PC-3 (cell line): ENCODE measurements around the gene KLHL15. TPM values are rescaled to one million over a fixed set of nuclear protein-coding genes. Genes with fewer than 3 reads are reported as not detected.
A peak's percentile ranks its signal among the peaks of the same experiment; 100 is the strongest.

Experiments
- ATAC-seq: fragments of 200-7000 bp; cut with Tn5 transposase; 2 replicates; pipeline ENCODE4 v1.9.1; 2020; ENCODE audit warnings: mild to moderate bottlenecking, moderate library complexity
- Bru-seq: library from RNA; stranded (reverse); fragments of 400-500 nt; gene quantifications from one replicate; lab custom pipeline; 2021; lab: Mats Ljungman, UMichigan
- BruChase-seq, 2 experiments: library from RNA; stranded (reverse); fragments of 400-500 nt; gene quantifications; one replicate each; lab custom pipeline; 2021; lab: Mats Ljungman, UMichigan
- BruUV-seq: library from RNA; stranded (reverse); fragments of 400-500 nt; replicated peaks from 2 replicates; lab custom pipeline; 2021; lab: Mats Ljungman, UMichigan
- CTCF ChIA-PET: fragments of 300-600 bp; sonication (Branson Sonifier 250); formaldehyde crosslinking; loops from one replicate; lab custom pipeline; 2022; ENCODE audit warnings: antibody characterized with exemption; lab: Charles Lee
- POLR2A ChIA-PET: fragments of 300-600 bp; sonication (Branson Sonifier 250); formaldehyde crosslinking; loops from one replicate; lab custom pipeline; 2022; ENCODE audit warnings: antibody characterized with exemption; ENCODE audit not compliant: unreplicated experiment; lab: Charles Lee
- DNase-seq: peaks from one replicate; pipeline ENCODE4 v3.0.0-alpha.2; 2015
- H2AFZ ChIP-seq: fragments of 300-600 bp; sonication (generic); 2 replicates; pipeline ENCODE4 v1.6.0; 2016; ENCODE audit warnings: antibody characterized with exemption, low read length
- H3F3A ChIP-seq: fragments of 300-600 bp; sonication (generic); one replicate; pipeline ENCODE4 v1.6.0; 2017; ENCODE audit warnings: antibody characterized with exemption, low read length, control low read depth, mild to moderate bottlenecking; ENCODE audit not compliant: unreplicated experiment
- H3K27ac ChIP-seq: fragments of 300-600 bp; sonication (generic); 2 replicates; pipeline ENCODE4 v1.5.1; 2016; ENCODE audit warnings: mild to moderate bottlenecking, low read length
- H3K27me3 ChIP-seq: fragments of 300-600 bp; sonication (generic); 2 replicates; pipeline ENCODE4 v1.6.1; 2016; ENCODE audit warnings: low read length, mixed read lengths
- H3K36me3 ChIP-seq: fragments of 300-600 bp; sonication (generic); 2 replicates; pipeline ENCODE4 v1.6.1; 2016; ENCODE audit warnings: low read depth, mixed run types, low read length, mixed read lengths
- H3K4me1 ChIP-seq: fragments of 300-600 bp; sonication (generic); 2 replicates; pipeline ENCODE4 v1.5.1; 2016; ENCODE audit warnings: low read length; ENCODE audit not compliant: insufficient read depth
- H3K4me2 ChIP-seq: fragments of 300-600 bp; sonication (generic); 2 replicates; pipeline ENCODE4 v1.6.0; 2016; ENCODE audit warnings: low read length
- H3K4me3 ChIP-seq: fragments of 300-600 bp; sonication (generic); 2 replicates; pipeline ENCODE4 v1.5.1; 2016; ENCODE audit warnings: mild to moderate bottlenecking, low read length, mixed read lengths
- H3K79me2 ChIP-seq: fragments of 300-600 bp; sonication (generic); 2 replicates; pipeline ENCODE4 v1.6.1; 2017; ENCODE audit warnings: low read length, mixed read lengths
- H3K9ac ChIP-seq: fragments of 300-600 bp; sonication (generic); 2 replicates; pipeline ENCODE4 v1.6.0; 2016; ENCODE audit warnings: mild to moderate bottlenecking, low read length
- H3K9me2 ChIP-seq: fragments of 300-600 bp; sonication (generic); replicated peaks from 2 replicates; pipeline ENCODE4 v1.6.1; 2016; ENCODE audit warnings: mixed run types, low read length, mixed read lengths
- H3K9me3 ChIP-seq: fragments of 300-600 bp; sonication (generic); 2 replicates; pipeline ENCODE4 v1.6.1; 2016; ENCODE audit warnings: low read length, mixed read lengths
- H4K20me1 ChIP-seq: fragments of 300-600 bp; sonication (generic); 2 replicates; pipeline ENCODE4 v1.6.1; 2016; ENCODE audit warnings: low read length, mixed read lengths
- EZH2 ChIP-seq: fragments of 300-600 bp; sonication (generic); IDR thresholded peaks from one replicate; pipeline ENCODE4 v1.6.1; 2017; ENCODE audit warnings: antibody characterized with exemption, mild to moderate bottlenecking, low read length; ENCODE audit not compliant: unreplicated experiment
- EZH2phosphoT487 ChIP-seq: fragments of 300-600 bp; sonication (generic); IDR thresholded peaks from 2 replicates; pipeline ENCODE4 v1.6.1; 2018; ENCODE audit warnings: mild to moderate bottlenecking, antibody characterized with exemption, low read length, borderline replicate concordance
- intact Hi-C: fragments of 100-400 bp; cut with micrococcal nuclease; formaldehyde crosslinking; loops from 2 replicates; pipeline ENCODE4 v1.9.0; 2023
- long read RNA-seq: library from polyadenylated mRNA; unstranded; transcript quantifications from one replicate; pipeline ENCODE4 v2.0.0, GENCODE V29; 2021; ENCODE audit not compliant: unreplicated experiment
- total RNA-seq: library from RNA; depleted of rRNA; stranded (reverse); fragments of >200 nt; gene quantifications from 2 replicates; pipeline ENCODE4 v1.2.3, GENCODE V29; 2014; rRNA removed
- TF ChIP-seq, protein P1 (sequence below): fragments of 300-600 bp; sonication (generic); conservative IDR thresholded peaks from 2 replicates; pipeline ENCODE4 v1.5.1; 2017; ENCODE audit warnings: antibody characterized with exemption, low read depth, mild to moderate bottlenecking, low read length

KLHL15 gene
- 7.3 and 8.5 TPM in 2 replicates for total RNA-seq
- percentile 57 among the genes with signal in this experiment for Bru-seq, nascent RNA
- percentile 73 among the genes with signal in this experiment for BruChase-seq, experiment 1, labeled RNA remaining after a 6-hour chase
- BruChase-seq, experiment 2, labeled RNA remaining after a 2-hour chase: percentile 67 among the genes with signal in this experiment
- long read RNA-seq, partial matches to known transcripts: 3 of 5 reads
- long read RNA-seq, other reads (novel, unspliced or antisense): 2 of 5 reads

GRCh38 chrX:24027086-24027485, at the start of gene KLHL15:
KLHL15 (minus strand) TSS chrX:24027186; CDS start chrX:24006693, 20,493 bp downstream.
- intact Hi-C loops: loop anchor here (10.0 kb wide), 1 partner anchor 92 kb away; no protein-coding TSS in a partner anchor

GRCh38 chrX:24069877-24070276, 42.9 kb upstream of the KLHL15 start:
- H3K9me2 ChIP-seq: no peaks in the 10 kb centered on the region
- CTCF ChIA-PET: no interaction called here
- intact Hi-C loops: no loop called here
- H3K4me2 ChIP-seq: no peak overlapping the region
- no peak overlapping the region for H3K4me3 ChIP-seq
- H3K27ac ChIP-seq: no peak overlapping the region
- no peak overlapping the region for H2AFZ ChIP-seq
- DNase-seq: no peak
- peaks cover 4% of the 10 kb centered on the region for H3F3A ChIP-seq
- H3K27me3 ChIP-seq: no peaks in the 10 kb centered on the region
- TF ChIP-seq, protein P1, sequence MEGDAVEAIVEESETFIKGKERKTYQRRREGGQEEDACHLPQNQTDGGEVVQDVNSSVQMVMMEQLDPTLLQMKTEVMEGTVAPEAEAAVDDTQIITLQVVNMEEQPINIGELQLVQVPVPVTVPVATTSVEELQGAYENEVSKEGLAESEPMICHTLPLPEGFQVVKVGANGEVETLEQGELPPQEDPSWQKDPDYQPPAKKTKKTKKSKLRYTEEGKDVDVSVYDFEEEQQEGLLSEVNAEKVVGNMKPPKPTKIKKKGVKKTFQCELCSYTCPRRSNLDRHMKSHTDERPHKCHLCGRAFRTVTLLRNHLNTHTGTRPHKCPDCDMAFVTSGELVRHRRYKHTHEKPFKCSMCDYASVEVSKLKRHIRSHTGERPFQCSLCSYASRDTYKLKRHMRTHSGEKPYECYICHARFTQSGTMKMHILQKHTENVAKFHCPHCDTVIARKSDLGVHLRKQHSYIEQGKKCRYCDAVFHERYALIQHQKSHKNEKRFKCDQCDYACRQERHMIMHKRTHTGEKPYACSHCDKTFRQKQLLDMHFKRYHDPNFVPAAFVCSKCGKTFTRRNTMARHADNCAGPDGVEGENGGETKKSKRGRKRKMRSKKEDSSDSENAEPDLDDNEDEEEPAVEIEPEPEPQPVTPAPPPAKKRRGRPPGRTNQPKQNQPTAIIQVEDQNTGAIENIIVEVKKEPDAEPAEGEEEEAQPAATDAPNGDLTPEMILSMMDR: no peak
- TF ChIP-seq EZH2 (no peak), EZH2phosphoT487 (no peak)
- no peaks in the 10 kb centered on the region for H3K9me3 ChIP-seq
- no peaks in the 10 kb centered on the region for H3K4me1 ChIP-seq
- 0 out of 2 replicates have a peak, but pooled peaks cover 5% of the 10 kb centered on the region for H3K79me2 ChIP-seq
- POLR2A ChIA-PET: no interaction called here
- no TSS peak for BruUV-seq
- no peak for ATAC-seq
- H3K9ac ChIP-seq: no peak overlapping the region
- peaks cover 59% of the 10 kb centered on the region for H3K36me3 ChIP-seq
- no peaks in the 10 kb centered on the region for H4K20me1 ChIP-seq

More at GRCh38 chrX:24027086-24027485, at the start of gene KLHL15:
- H3K27me3 ChIP-seq: no peaks in the 10 kb centered on the region
- peaks cover 10% of the 10 kb centered on the region for H4K20me1 ChIP-seq
- peaks cover 30% of the 10 kb centered on the region for H3K79me2 ChIP-seq
- H3K9me3 ChIP-seq: no peaks in the 10 kb centered on the region
- H3K9ac ChIP-seq: peak within 1 kb of the TSS; percentile 90
- DNase-seq: no peak
- H3K36me3 ChIP-seq: no peaks in the 10 kb centered on the region
- no peaks in the 10 kb centered on the region for H3K9me2 ChIP-seq
- H3K27ac ChIP-seq: peak within 1 kb of the TSS; percentile 78
- H3K4me1 ChIP-seq: peaks cover 12% of the 10 kb centered on the region; the same call in 1 of the 2 replicates
- ChIA-PET CTCF (no interaction called here), POLR2A (no interaction called here)
- peak within 1 kb of the TSS; percentile 90 for H3K4me2 ChIP-seq
- TF ChIP-seq, protein P1: no peak
- no peak for TF ChIP-seq EZH2phosphoT487
- no peak for TF ChIP-seq EZH2
- H2AFZ ChIP-seq: peak within 1 kb of the TSS; percentile 77
- no peak for ATAC-seq
- peak within 1 kb of the TSS; percentile 70 for H3K4me3 ChIP-seq
- H3F3A ChIP-seq: no peaks in the 10 kb centered on the region
- no TSS peak for BruUV-seq

DNA sequence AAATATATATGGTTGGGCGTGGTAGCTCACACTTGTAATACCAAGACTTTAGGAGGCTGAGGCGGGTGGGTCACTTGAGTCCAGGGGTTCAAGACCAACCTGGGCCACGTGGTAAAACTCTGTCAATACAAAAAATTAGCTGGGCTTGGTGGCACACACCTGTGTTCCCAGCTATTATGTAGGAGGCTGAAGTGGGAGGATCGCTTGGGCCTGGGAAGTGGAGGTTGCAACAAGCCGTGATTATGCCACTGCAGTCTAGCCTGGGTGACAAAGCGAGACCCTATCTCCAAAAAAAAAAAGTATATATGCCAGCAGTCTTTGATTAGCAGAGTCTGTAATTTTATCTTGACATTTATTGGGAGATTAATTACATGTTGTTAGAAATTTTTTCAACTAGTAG, 36.5 kb upstream of the KLHL15 start:
- Histone ChIP-seq H3K9me3 (no peaks in the 10 kb centered on the region), H3K27me3 (no peaks in the 10 kb centered on the region), H3K79me2 (peaks cover 40% of the 10 kb centered on the region), H3K4me2 (no peak overlapping the region), H3K36me3 (peaks cover 68% of the 10 kb centered on the region), H4K20me1 (peaks cover 15% of the 10 kb centered on the region; the same call in 1 of the 2 replicates), H3K27ac (no peak overlapping the region), H3K9me2 (no peaks in the 10 kb centered on the region), H3K4me3 (no peak overlapping the region), H3K4me1 (no peaks in the 10 kb centered on the region), H3K9ac (no peak overlapping the region), H3F3A (peaks cover 7% of the 10 kb centered on the region), H2AFZ (no peak overlapping the region)
- TF ChIP-seq, protein P1: no peak
- TF ChIP-seq EZH2 (no peak), EZH2phosphoT487 (no peak)
- ATAC-seq (no peak), DNase-seq (no peak)
- ChIA-PET POLR2A (no interaction called here), CTCF (no interaction called here)
- BruUV-seq: no TSS peak
- intact Hi-C loops: no loop called here
